Kidney (tissue), 11 donors: ENCODE measurements around the gene OR2A42. TPM values are rescaled to one million over a fixed set of nuclear protein-coding genes. Genes with fewer than 3 reads are reported as not detected.
"Not testable (repeated sequence)": the region's sequence is repeated elsewhere in the genome, so short reads cannot be mapped to it uniquely, and the experiment has no call there.

Experiments used
- DNase-seq, 5 donors: peaks; one replicate each; pipeline ENCODE4 v3.0.0-alpha.2; 2013 to 2020
- FAIRE-seq: peaks from 2 replicates; lab custom pipeline; 2012; peaks lifted over from hg19 to GRCh38; lab: Jason Lieb, UNC
- H3K27ac ChIP-seq, 2 donors: one replicate each; pipeline ENCODE4 v1.7.0; 2013; ENCODE audit warnings: low read depth in 2 of 2, low read length in 2 of 2, inconsistent platforms in 1 of 2
- H3K27me3 ChIP-seq: one replicate; pipeline ENCODE4 v1.7.1; 2013; ENCODE audit warnings: low read length, inconsistent platforms; ENCODE audit not compliant: control insufficient read depth, insufficient read depth
- H3K36me3 ChIP-seq, 3 donors: one replicate each; pipeline versions ENCODE4 v1.7.0 to v1.7.1; 2013; ENCODE audit warnings: low read length in 3 of 3, control low read depth in 1 of 3, inconsistent platforms in 1 of 3; ENCODE audit not compliant: insufficient read depth in 3 of 3, control insufficient read depth in 2 of 3
- H3K4me1 ChIP-seq, 3 donors: one replicate each; pipeline versions ENCODE4 v1.7.0 to v1.7.1; 2013; ENCODE audit warnings: low read length in 3 of 3, inconsistent platforms in 1 of 3, low read depth in 1 of 3; ENCODE audit not compliant: control insufficient read depth in 2 of 3, insufficient read depth in 2 of 3
- H3K4me3 ChIP-seq, 3 donors: one replicate each; pipeline versions ENCODE4 v1.7.0 to v1.8.1; 2013; ENCODE audit warnings: low read length in 3 of 3, control low read depth in 1 of 3, inconsistent platforms in 1 of 3
- H3K9ac ChIP-seq, 3 donors: one replicate each; pipeline versions ENCODE4 v1.7.0 to v1.7.1; 2013; ENCODE audit warnings: low read length in 3 of 3, control low read depth in 1 of 3, inconsistent platforms in 1 of 3
- H3K9me3 ChIP-seq, 3 donors: one replicate each; pipeline versions ENCODE4 v1.7.0 to v1.7.1; 2013; ENCODE audit warnings: low read length in 3 of 3, control low read depth in 1 of 3, inconsistent platforms in 1 of 3; ENCODE audit not compliant: control insufficient read depth in 2 of 3, insufficient read depth in 1 of 3
- intact Hi-C: fragments of 100-400 bp; cut with DNase I; formaldehyde crosslinking; loops from one replicate; pipeline ENCODE4 v1.11.1; 2022
- polyA plus RNA-seq: library from polyadenylated mRNA; stranded (reverse); fragments of 350-450 nt; fragmentation: Illumina TruSeq; extraction: RNeasy Lipid Tissue Mini Kit (QIAGEN cat#74804); gene quantifications from one replicate; pipeline ENCODE4 v1.2.3, GENCODE V29; 2014; ENCODE audit warnings: low read depth, low replicate concordance; ENCODE audit not compliant: insufficient read depth
- total RNA-seq: library from RNA; stranded (reverse); fragmentation: NEBNext Ultra II Directional; extraction: Animal tissue kit (Norgen Biotek cat#: 25700); gene quantifications from one replicate; pipeline ENCODE4 v1.2.1, GENCODE V29; 2021
- donor health status: control.
- donor health status: control.
- donor health status: DM: yes; HTN: yes; CAD: no.
- donor health status: Normal renal cell carcinoma (clear cell type).

Gene OR2A42
- total and polyA plus RNA-seq, 2 donors from 2014 or later: 0.06 to 0.13 TPM

- intact Hi-C loops, H3K9ac ChIP-seq, H3K4me1 ChIP-seq, H3K27me3 ChIP-seq, DNase-seq, H3K36me3 ChIP-seq, H3K9me3 ChIP-seq, H3K4me3 ChIP-seq, H3K27ac ChIP-seq, FAIRE-seq: not testable (repeated sequence)
These were observed 7.6 kb upstream of the OR2A42 start for GRCh38 chr7:144246967-144247366.

- H3K4me1 ChIP-seq, H3K9me3 ChIP-seq, intact Hi-C loops, DNase-seq, H3K4me3 ChIP-seq, H3K9ac ChIP-seq, FAIRE-seq, H3K27ac ChIP-seq, H3K36me3 ChIP-seq, H3K27me3 ChIP-seq: not testable (repeated sequence)
These were observed 6.0 kb upstream of the OR2A42 start for GRCh38 chr7:144245372-144245771.

- H3K9ac ChIP-seq, DNase-seq, FAIRE-seq, H3K4me3 ChIP-seq, H3K36me3 ChIP-seq, H3K4me1 ChIP-seq, H3K27ac ChIP-seq, H3K9me3 ChIP-seq, intact Hi-C loops, H3K27me3 ChIP-seq: not testable (repeated sequence)
These were observed 799 bp downstream of the OR2A42 start for GRCh38 chr7:144238530-144239082.

GRCh38 chr7:144233039-144233438 is 6.4 kb downstream of the OR2A42 start:
- H3K4me3 ChIP-seq, H3K9me3 ChIP-seq, H3K27me3 ChIP-seq, intact Hi-C loops, DNase-seq, H3K27ac ChIP-seq, H3K9ac ChIP-seq, H3K4me1 ChIP-seq, H3K36me3 ChIP-seq, FAIRE-seq: not testable (repeated sequence)

GRCh38 chr7:144231027-144231426 is 8.4 kb downstream of the OR2A42 start:
- H3K4me3 ChIP-seq, H3K9ac ChIP-seq, intact Hi-C loops, H3K36me3 ChIP-seq, FAIRE-seq, H3K27me3 ChIP-seq, H3K27ac ChIP-seq, DNase-seq, H3K9me3 ChIP-seq, H3K4me1 ChIP-seq: not testable (repeated sequence)

GRCh38 chr7:144228810-144229209 is 10.6 kb downstream of the OR2A42 start:
- H3K4me3 ChIP-seq, H3K9me3 ChIP-seq, FAIRE-seq, H3K27me3 ChIP-seq, intact Hi-C loops, H3K36me3 ChIP-seq, H3K9ac ChIP-seq, H3K4me1 ChIP-seq, H3K27ac ChIP-seq: not testable (repeated sequence)
- DNase-seq: peak in 1 of 5 donors; percentile 13

- H3K4me1 ChIP-seq, H3K36me3 ChIP-seq, DNase-seq, FAIRE-seq, H3K27ac ChIP-seq, H3K9ac ChIP-seq, H3K27me3 ChIP-seq, H3K9me3 ChIP-seq, H3K4me3 ChIP-seq, intact Hi-C loops: not testable (repeated sequence)
These were observed 12.5 kb downstream of the OR2A42 start for GRCh38 chr7:144226866-144227265.

- H3K4me3 ChIP-seq, H3K9me3 ChIP-seq, H3K27ac ChIP-seq, H3K9ac ChIP-seq, H3K36me3 ChIP-seq, intact Hi-C loops, H3K4me1 ChIP-seq, H3K27me3 ChIP-seq, FAIRE-seq, DNase-seq: not testable (repeated sequence)
These were observed 15.7 kb downstream of the OR2A42 start for GRCh38 chr7:144223675-144224074.
